SH-SY5Y (cell line): ENCODE measurements around the gene CHD9.

Experiments used
- GATA2 ChIP-seq: IDR thresholded peaks from 2 replicates; pipeline ENCODE4 v1.6.1; 2011; ENCODE audit warnings: mild to moderate bottlenecking, low read depth, low read length
- GATA3 ChIP-seq: IDR thresholded peaks from 2 replicates; pipeline ENCODE4 v1.6.1; 2011; ENCODE audit warnings: low read depth, mild to moderate bottlenecking, low read length, moderate library complexity

- no peak for TF ChIP-seq GATA3
- no peak for TF ChIP-seq GATA2
Observed at GRCh38 chr16:53078247-53078646, 23.5 kb downstream of the CHD9 start.
